ENCODE data around the gene C10orf90.
"Not testable (repeated sequence)": the region's sequence is repeated elsewhere in the genome, so short reads cannot be mapped to it uniquely, and the experiment has no call there.

C10orf90 gene

DNA sequence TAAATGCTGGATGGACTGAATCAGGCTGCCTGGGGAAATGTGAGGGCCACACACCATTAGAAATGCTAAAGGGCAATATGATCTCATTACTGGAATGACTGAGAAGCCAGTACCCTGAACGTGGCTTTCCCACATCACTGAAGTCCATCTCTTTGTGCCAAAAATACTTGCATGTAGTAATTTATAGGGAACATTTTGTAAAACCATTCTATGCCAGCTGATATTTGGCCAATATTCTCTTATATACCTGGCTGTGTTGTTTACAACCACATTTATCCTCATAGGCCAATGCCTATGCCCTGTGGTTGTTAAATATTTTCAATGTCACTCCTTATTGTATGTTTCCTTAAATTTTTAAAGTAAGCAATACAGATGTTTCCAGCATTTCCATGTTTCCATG is 111.6 kb downstream of the C10orf90 start:
- CTCF ChIA-PET = no interaction called here
- no peak for TF ChIP-seq SUZ12 (IDR thresholded peaks at IDR 0.05)
- no peak for TF ChIP-seq HDGF (IDR thresholded peaks at IDR 0.05; ENCODE audit: borderline replicate concordance)
- TF ChIP-seq TARDBP (IDR thresholded peaks at IDR 0.05) = no peak
- TF ChIP-seq PKNOX1 (IDR thresholded peaks at IDR 0.05) = no peak
- TF ChIP-seq CTBP1 (IDR thresholded peaks at IDR 0.05; ENCODE audit: borderline replicate concordance) = no peak
- TF ChIP-seq ZNF384 (IDR thresholded peaks at IDR 0.05) = no peak
- TF ChIP-seq L3MBTL2 (conservative IDR thresholded peaks at IDR 0.05) = no peak
- TF ChIP-seq FOXM1 (IDR thresholded peaks at IDR 0.05; ENCODE audit: borderline replicate concordance) = no peak
- no peak for TF ChIP-seq LEF1 (IDR thresholded peaks at IDR 0.05; ENCODE audit: borderline replicate concordance)
- TF ChIP-seq ARNT (IDR thresholded peaks at IDR 0.05) = no peak
- no peak for TF ChIP-seq SP1 (IDR thresholded peaks at IDR 0.05)
- TF ChIP-seq FOXA1 (IDR thresholded peaks at IDR 0.05) = no peak
- TF ChIP-seq BHLHE40 (IDR thresholded peaks at IDR 0.05; ENCODE audit: borderline replicate concordance) = no peak
- DNase-seq (ENCODE audit: extremely low spot score) = no peak
- POLR2A ChIA-PET = no interaction called here

DNA sequence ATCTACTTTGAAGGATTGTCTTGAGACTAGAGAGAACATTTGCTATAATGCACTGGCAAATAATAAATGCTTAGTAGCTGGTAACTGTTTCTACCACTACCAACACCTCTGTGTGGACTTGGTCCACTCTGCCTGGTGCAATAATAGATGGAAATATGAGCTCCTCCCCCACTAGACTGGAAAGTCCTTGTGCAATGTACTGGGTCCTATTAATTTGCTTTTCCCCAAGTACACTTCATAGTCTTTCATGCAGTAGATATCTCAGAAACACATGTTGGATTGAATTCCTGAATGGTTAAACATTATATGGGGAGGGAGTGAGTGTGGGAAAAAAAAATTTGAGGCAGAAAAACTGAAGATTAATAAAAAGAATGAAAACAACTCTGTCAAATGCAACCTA is 119.3 kb downstream of the C10orf90 start:
- ChIA-PET POLR2A (no interaction called here), CTCF (no interaction called here)

GRCh38 chr10:126550586-126550985 is 119.9 kb downstream of the C10orf90 start:
- POLR2A ChIA-PET; DNase-seq (ENCODE audit: extremely low spot score); CTCF ChIA-PET: not testable (repeated sequence)

More for the DNA sequence above, 119.3 kb downstream of the C10orf90 start:
- TF ChIP-seq NFRKB (IDR thresholded peaks at IDR 0.05) = no peak
- no peak for TF ChIP-seq LEF1 (IDR thresholded peaks at IDR 0.05; ENCODE audit: borderline replicate concordance)
- no peak for TF ChIP-seq FOXM1 (IDR thresholded peaks at IDR 0.05; ENCODE audit: borderline replicate concordance)
- no peak for TF ChIP-seq SP1 (IDR thresholded peaks at IDR 0.05)
- TF ChIP-seq FOXK2 (IDR thresholded peaks at IDR 0.05) = no peak
- no peak for TF ChIP-seq FOXA1 (IDR thresholded peaks at IDR 0.05)
- TF ChIP-seq ELF4 (IDR thresholded peaks at IDR 0.05) = no peak
- TF ChIP-seq L3MBTL2 (conservative IDR thresholded peaks at IDR 0.05) = no peak
- no peak for TF ChIP-seq PKNOX1 (IDR thresholded peaks at IDR 0.05)
- TF ChIP-seq SUZ12 (IDR thresholded peaks at IDR 0.05) = no peak
- TF ChIP-seq CTBP1 (IDR thresholded peaks at IDR 0.05; ENCODE audit: borderline replicate concordance) = no peak
- DNase-seq (ENCODE audit: extremely low spot score) = no peak

- TF ChIP-seq ZNF384 (IDR thresholded peaks at IDR 0.05) (no peak), ELF4 (IDR thresholded peaks at IDR 0.05) (no peak), FOXK2 (IDR thresholded peaks at IDR 0.05) (no peak)
- no peak for DNase-seq (ENCODE audit: extremely low spot score)
- CTCF ChIA-PET = no interaction called here
- POLR2A ChIA-PET = no interaction called here
Measured at GRCh38 chr10:126549344-126549743, 121.1 kb downstream of the C10orf90 start.

GRCh38 chr10:126544565-126544964 is 125.9 kb downstream of the C10orf90 start:
- ChIA-PET CTCF (no interaction called here), POLR2A (no interaction called here)

DNA sequence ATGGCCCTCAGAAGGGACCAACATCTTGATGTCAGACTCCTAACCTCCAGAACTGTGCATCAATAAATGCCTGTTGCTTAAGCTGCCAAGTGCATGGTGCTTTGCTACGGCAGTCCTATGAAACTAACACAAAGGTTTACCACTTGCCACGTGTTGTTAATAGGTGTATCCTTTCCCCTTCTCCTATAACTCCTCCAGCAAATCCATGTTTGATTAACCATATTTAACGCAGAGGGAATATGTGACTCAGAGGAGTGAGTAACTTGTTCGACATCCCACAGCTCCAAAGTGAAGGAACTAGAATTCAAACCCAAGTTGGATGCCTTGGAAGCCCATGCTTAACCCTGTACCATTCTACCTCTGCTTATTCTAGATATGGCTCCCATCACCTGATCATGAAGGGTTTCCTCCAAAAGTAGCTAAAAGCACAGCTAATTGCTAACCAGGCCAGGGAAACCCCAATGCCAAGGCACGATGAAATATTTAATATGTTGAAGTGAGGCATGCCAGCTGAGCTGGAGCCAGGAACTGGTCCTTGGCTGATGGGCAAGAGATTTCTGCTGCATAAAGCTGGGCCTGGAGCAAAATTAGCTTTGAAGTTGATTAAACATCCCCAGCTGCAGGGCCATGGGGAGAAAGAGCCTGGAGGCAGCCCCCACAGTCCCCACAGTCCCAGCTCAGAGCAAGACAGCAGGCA is 131.9 kb downstream of the C10orf90 start:
- CTCF ChIA-PET = no interaction called here
- no peak for TF ChIP-seq NFRKB (IDR thresholded peaks at IDR 0.05)
- POLR2A ChIA-PET = no interaction called here

More at GRCh38 chr10:126544565-126544964, 125.9 kb downstream of the C10orf90 start:
- no peak for DNase-seq (ENCODE audit: extremely low spot score)
- TF ChIP-seq FOXA1 (IDR thresholded peaks at IDR 0.05) (no peak), ELF4 (IDR thresholded peaks at IDR 0.05) (no peak), PKNOX1 (IDR thresholded peaks at IDR 0.05) (no peak), TARDBP (IDR thresholded peaks at IDR 0.05) (no peak), BHLHE40 (IDR thresholded peaks at IDR 0.05; ENCODE audit: borderline replicate concordance) (no peak), ZNF384 (IDR thresholded peaks at IDR 0.05) (no peak), HDGF (IDR thresholded peaks at IDR 0.05; ENCODE audit: borderline replicate concordance) (no peak), SUZ12 (IDR thresholded peaks at IDR 0.05) (no peak), FOXK2 (IDR thresholded peaks at IDR 0.05) (no peak), CTBP1 (IDR thresholded peaks at IDR 0.05; ENCODE audit: borderline replicate concordance) (no peak), L3MBTL2 (conservative IDR thresholded peaks at IDR 0.05) (no peak)

GRCh38 chr10:126536656-126537055 is 133.8 kb downstream of the C10orf90 start:
- ChIA-PET POLR2A (no interaction called here), CTCF (no interaction called here)
- DNase-seq (ENCODE audit: extremely low spot score) = no peak
- TF ChIP-seq FOXM1 (IDR thresholded peaks at IDR 0.05; ENCODE audit: borderline replicate concordance) (no peak), FOXK2 (IDR thresholded peaks at IDR 0.05) (no peak), ZNF384 (IDR thresholded peaks at IDR 0.05) (no peak), L3MBTL2 (conservative IDR thresholded peaks at IDR 0.05) (no peak), ELF4 (IDR thresholded peaks at IDR 0.05) (no peak)

More for the DNA sequence above, 131.9 kb downstream of the C10orf90 start:
- DNase-seq (ENCODE audit: extremely low spot score) = no peak

All from HEK293T (cell line).